Activated naive CD4-positive, alpha-beta T cell treated with anti-CD3 and anti-CD28 coated beads, Interleukin-2, amount 50 U/mL, for 16 hours (primary cell): Measurements from ENCODE around the gene CCR5.
"Not testable (repeated sequence)": the region's sequence is repeated elsewhere in the genome, so short reads cannot be mapped to it uniquely, and the experiment has no call there.

Source experiments
- DNase-seq: peaks from one replicate; pipeline ENCODE4 v3.0.0-alpha.2; 2020

The CCR5 gene

GRCh38 chr3:46388847-46389246, 18.1 kb downstream of the CCR5 start:
- DNase-seq = not testable (repeated sequence)

- DNase-seq = no peak
These were observed 18.6 kb downstream of the CCR5 start for GRCh38 chr3:46389306-46389705.

GRCh38 chr3:46391526-46391925, 20.8 kb downstream of the CCR5 start:
- DNase-seq = not testable (repeated sequence)

- no peak for DNase-seq
These were observed 22.3 kb downstream of the CCR5 start for GRCh38 chr3:46393011-46393410.

GRCh38 chr3:46393554-46394434, 23.0 kb downstream of the CCR5 start:
- no peak for DNase-seq

- DNase-seq = no peak
These were observed 24.5 kb downstream of the CCR5 start for GRCh38 chr3:46395210-46395661.

- no peak for DNase-seq
These were observed 25.2 kb downstream of the CCR5 start for GRCh38 chr3:46395766-46396530.

- no peak for DNase-seq
These were observed 26.4 kb downstream of the CCR5 start for GRCh38 chr3:46397111-46397510.

- DNase-seq = no peak
These were observed 27.6 kb downstream of the CCR5 start for GRCh38 chr3:46398186-46398955.

GRCh38 chr3:46399098-46399497, 28.4 kb downstream of the CCR5 start:
- no peak for DNase-seq

GRCh38 chr3:46399557-46399956, 28.8 kb downstream of the CCR5 start:
- DNase-seq = no peak

- DNase-seq = no peak
These were observed 29.4 kb downstream of the CCR5 start for GRCh38 chr3:46400000-46400734.

GRCh38 chr3:46400846-46401245, 30.1 kb downstream of the CCR5 start:
- no peak for DNase-seq

GRCh38 chr3:46401579-46401978, 30.8 kb downstream of the CCR5 start:
- no peak for DNase-seq

- DNase-seq = not testable (repeated sequence)
These were observed 32.2 kb downstream of the CCR5 start for GRCh38 chr3:46402902-46403301.

GRCh38 chr3:46405301-46406019, 34.7 kb downstream of the CCR5 start:
- no peak for DNase-seq

GRCh38 chr3:46406443-46406787, 35.7 kb downstream of the CCR5 start:
- no peak for DNase-seq

GRCh38 chr3:46406788-46407611, 36.3 kb downstream of the CCR5 start, which contains the start of the genes CCR5AS and CCRL2:
Gene CCR5AS (minus strand): TSS chr3:46407066.
Gene CCRL2 (plus strand): TSS chr3:46407259. CDS start chr3:46408080, 821 bp downstream.
- DNase-seq = no peak

GRCh38 chr3:46407970-46408369, 37.2 kb downstream of the CCR5 start:
- DNase-seq = no peak

- no peak for DNase-seq
These were observed 38.1 kb downstream of the CCR5 start for GRCh38 chr3:46408853-46409252.
